Lower leg skin (tissue), 3 donors: ENCODE results near the gene PSMB3.

Source experiments
- POLR2A ChIP-seq, 2 donors: fragments of 450-650 bp; IDR thresholded peaks; one replicate each; pipeline ENCODE4 v1.6.1; 2016 to 2017; ENCODE audit warnings: antibody characterized with exemption in 2 of 2, mild to moderate bottlenecking in 1 of 2, moderate library complexity in 1 of 2
- TF ChIP-seq, protein P1 (sequence below), 3 donors: fragments of 450-650 bp; IDR thresholded peaks; one replicate each; pipeline ENCODE4 v1.5.1; 2016; ENCODE audit warnings: antibody characterized with exemption in 3 of 3, mild to moderate bottlenecking in 3 of 3, moderate library complexity in 2 of 3

DNA sequence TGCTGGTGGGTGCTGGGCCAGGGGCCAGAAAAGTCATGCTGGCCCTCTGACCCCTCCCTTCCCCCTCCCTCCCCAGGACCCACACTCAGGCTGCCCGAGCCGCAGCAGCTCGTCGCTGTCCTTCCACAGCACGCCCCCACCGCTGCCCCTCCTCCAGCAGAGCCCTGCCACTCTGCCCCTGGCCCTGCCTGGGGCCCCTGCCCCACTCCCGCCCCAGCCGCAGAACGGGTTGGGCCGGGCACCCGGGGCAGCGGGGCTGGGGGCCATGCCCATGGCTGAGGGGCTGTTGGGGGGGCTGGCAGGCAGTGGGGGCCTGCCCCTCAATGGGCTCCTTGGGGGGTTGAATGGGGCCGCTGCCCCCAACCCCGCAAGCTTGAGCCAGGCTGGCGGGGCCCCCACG is 30.7 kb upstream of the PSMB3 start:
- TF ChIP-seq, protein P1, sequence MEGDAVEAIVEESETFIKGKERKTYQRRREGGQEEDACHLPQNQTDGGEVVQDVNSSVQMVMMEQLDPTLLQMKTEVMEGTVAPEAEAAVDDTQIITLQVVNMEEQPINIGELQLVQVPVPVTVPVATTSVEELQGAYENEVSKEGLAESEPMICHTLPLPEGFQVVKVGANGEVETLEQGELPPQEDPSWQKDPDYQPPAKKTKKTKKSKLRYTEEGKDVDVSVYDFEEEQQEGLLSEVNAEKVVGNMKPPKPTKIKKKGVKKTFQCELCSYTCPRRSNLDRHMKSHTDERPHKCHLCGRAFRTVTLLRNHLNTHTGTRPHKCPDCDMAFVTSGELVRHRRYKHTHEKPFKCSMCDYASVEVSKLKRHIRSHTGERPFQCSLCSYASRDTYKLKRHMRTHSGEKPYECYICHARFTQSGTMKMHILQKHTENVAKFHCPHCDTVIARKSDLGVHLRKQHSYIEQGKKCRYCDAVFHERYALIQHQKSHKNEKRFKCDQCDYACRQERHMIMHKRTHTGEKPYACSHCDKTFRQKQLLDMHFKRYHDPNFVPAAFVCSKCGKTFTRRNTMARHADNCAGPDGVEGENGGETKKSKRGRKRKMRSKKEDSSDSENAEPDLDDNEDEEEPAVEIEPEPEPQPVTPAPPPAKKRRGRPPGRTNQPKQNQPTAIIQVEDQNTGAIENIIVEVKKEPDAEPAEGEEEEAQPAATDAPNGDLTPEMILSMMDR (IDR thresholded peaks at IDR 0.05): no peak
- TF ChIP-seq POLR2A (IDR thresholded peaks at IDR 0.05): no peak
